Colonic mucosa (tissue), 4 donors: ENCODE data around the gene MPV17. TPM values are rescaled to one million over a fixed set of nuclear protein-coding genes. Genes with fewer than 3 reads are reported as not detected.

Experiments used
- DNase-seq: peaks from one replicate; pipeline ENCODE4 v3.0.0-alpha.2; 2020
- H3K27ac ChIP-seq: fragments of 200-600 bp; one replicate; pipeline ENCODE4 v1.8.0; 2021
- H3K27me3 ChIP-seq: fragments of 200-600 bp; one replicate; pipeline ENCODE4 v1.8.0; 2021
- H3K36me3 ChIP-seq: fragments of 200-600 bp; one replicate; pipeline ENCODE4 v1.8.0; 2021
- H3K4me1 ChIP-seq: fragments of 200-600 bp; one replicate; pipeline ENCODE4 v1.8.0; 2021; ENCODE audit warnings: mild to moderate bottlenecking
- H3K4me3 ChIP-seq: fragments of 200-600 bp; one replicate; pipeline ENCODE4 v1.8.0; 2021
- H3K9ac ChIP-seq, 2 donors: one replicate each; pipeline ENCODE4 v1.7.0; 2013; ENCODE audit warnings: control low read depth in 2 of 2, low read depth in 2 of 2, low read length in 2 of 2
- H3K9me3 ChIP-seq: fragments of 200-600 bp; one replicate; pipeline ENCODE4 v1.8.0; 2021
- intact Hi-C: fragments of 100-400 bp; cut with DNase I; formaldehyde crosslinking; loops from one replicate; pipeline ENCODE4 v1.14.1; 2022
- total RNA-seq, 2 donors: library from RNA; stranded (reverse); fragmentation: NEBNext Ultra II Directional in 1 of 2; extraction: Animal tissue kit (Norgen Biotek cat#: 25700) in 1 of 2; gene quantifications; one replicate each; pipeline ENCODE4 v1.2.1, GENCODE V29; 2021
- TF ChIP-seq, protein P1 (sequence below): fragments of 200-600 bp; IDR thresholded peaks from one replicate; pipeline ENCODE4 v1.8.0; 2022; ENCODE audit warnings: antibody characterized with exemption, mild to moderate bottlenecking
- donor health status: healthy.
- donor health status: DM: no; HTN: no; CAD: no.
- donor health status: DM: no; HTN: no; CAD: no.

The MPV17 gene
- total RNA-seq, 2 donors from 2014 or later: 35.0 to 58.3 TPM

DNA sequence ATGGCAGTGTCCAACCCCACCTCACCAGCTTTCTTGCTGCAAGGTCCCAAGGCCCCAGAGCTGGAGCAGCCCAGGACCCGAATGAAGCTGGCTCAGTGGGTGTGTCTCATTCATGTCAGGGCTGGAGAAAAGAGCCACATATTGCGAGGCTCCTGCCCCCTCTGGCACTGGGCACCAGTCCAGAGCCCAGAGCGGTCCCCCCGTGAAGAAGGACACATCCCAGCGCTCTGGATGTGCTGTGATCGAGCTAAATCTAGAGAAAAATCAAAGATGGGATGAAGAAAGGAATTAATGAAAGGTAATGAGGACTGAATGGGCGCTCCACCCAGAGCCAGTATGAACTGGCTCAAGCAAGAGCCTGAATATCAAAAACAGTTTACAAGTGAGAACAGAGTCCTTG lies 13.3 kb upstream of the MPV17 start:
- intact Hi-C loops: no loop called here
- TF ChIP-seq, protein P1, sequence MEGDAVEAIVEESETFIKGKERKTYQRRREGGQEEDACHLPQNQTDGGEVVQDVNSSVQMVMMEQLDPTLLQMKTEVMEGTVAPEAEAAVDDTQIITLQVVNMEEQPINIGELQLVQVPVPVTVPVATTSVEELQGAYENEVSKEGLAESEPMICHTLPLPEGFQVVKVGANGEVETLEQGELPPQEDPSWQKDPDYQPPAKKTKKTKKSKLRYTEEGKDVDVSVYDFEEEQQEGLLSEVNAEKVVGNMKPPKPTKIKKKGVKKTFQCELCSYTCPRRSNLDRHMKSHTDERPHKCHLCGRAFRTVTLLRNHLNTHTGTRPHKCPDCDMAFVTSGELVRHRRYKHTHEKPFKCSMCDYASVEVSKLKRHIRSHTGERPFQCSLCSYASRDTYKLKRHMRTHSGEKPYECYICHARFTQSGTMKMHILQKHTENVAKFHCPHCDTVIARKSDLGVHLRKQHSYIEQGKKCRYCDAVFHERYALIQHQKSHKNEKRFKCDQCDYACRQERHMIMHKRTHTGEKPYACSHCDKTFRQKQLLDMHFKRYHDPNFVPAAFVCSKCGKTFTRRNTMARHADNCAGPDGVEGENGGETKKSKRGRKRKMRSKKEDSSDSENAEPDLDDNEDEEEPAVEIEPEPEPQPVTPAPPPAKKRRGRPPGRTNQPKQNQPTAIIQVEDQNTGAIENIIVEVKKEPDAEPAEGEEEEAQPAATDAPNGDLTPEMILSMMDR: no peak
- no peaks in the 10 kb centered on the region for H3K4me1 ChIP-seq
- H3K9ac ChIP-seq: no peak overlapping the region
- peaks cover 10% of the 10 kb centered on the region for H3K36me3 ChIP-seq
- no peak overlapping the region for H3K4me3 ChIP-seq
- H3K27ac ChIP-seq: no peak overlapping the region
- no peaks in the 10 kb centered on the region for H3K9me3 ChIP-seq
- DNase-seq: no peak
- no peaks in the 10 kb centered on the region for H3K27me3 ChIP-seq

DNA sequence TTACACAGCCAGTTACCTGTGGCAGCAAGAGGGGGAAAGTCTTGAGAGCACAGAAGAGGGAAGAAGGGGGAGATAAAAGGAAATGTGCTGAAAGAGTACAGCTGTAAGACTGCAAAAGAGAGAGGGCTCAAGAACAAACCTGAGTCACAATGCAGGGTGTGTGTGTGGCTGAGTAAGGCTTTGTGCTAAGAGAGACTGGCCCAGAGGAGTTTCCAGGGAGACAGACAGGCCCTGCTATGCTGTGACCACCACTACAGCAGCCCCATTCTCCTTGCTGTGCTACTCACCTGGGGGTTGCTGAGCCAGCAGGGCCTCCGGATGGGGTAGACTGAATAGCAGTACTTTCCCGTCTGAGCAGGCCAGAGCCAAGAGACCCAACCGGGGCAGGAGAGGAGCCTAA lies 12.4 kb upstream of the MPV17 start:
- TF ChIP-seq, protein P1: no peak
- H3K9me3 ChIP-seq: no peaks in the 10 kb centered on the region
- no peaks in the 10 kb centered on the region for H3K4me1 ChIP-seq
- H3K27ac ChIP-seq: no peak overlapping the region
- H3K27me3 ChIP-seq: no peaks in the 10 kb centered on the region
- intact Hi-C loops: no loop called here
- H3K4me3 ChIP-seq: no peak overlapping the region
- no peak for DNase-seq
- H3K36me3 ChIP-seq: peaks cover 10% of the 10 kb centered on the region
- no peak overlapping the region for H3K9ac ChIP-seq

DNA sequence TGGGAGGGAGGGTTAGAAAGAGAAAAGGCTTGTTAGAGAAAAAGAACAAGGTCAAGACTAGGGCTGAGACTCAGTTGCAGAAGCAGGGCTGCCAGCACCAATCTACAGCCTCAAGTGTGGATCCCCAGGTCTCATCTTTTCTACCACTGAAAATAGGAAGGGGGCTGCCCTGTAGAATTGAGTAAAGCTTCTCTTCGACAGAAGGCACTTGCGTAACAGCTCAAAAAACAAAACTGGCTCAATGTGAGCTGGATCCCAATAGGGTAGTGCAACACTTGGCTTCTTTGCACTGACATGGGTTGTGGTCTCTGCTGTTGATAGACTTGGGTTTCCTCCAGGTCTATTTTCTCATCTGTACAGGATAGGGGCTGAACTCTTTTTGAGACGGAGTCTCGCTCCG lies 1.8 kb upstream of the MPV17 start:
- Histone ChIP-seq H3K9ac (no peak overlapping the region), H3K36me3 (peaks cover 9% of the 10 kb centered on the region), H3K27me3 (no peaks in the 10 kb centered on the region), H3K9me3 (no peaks in the 10 kb centered on the region), H3K4me1 (peaks cover 14% of the 10 kb centered on the region), H3K27ac (no peak overlapping the region), H3K4me3 (no peak overlapping the region)
- TF ChIP-seq, protein P1: no peak
- DNase-seq: no peak
- intact Hi-C loops: no loop called here

DNA sequence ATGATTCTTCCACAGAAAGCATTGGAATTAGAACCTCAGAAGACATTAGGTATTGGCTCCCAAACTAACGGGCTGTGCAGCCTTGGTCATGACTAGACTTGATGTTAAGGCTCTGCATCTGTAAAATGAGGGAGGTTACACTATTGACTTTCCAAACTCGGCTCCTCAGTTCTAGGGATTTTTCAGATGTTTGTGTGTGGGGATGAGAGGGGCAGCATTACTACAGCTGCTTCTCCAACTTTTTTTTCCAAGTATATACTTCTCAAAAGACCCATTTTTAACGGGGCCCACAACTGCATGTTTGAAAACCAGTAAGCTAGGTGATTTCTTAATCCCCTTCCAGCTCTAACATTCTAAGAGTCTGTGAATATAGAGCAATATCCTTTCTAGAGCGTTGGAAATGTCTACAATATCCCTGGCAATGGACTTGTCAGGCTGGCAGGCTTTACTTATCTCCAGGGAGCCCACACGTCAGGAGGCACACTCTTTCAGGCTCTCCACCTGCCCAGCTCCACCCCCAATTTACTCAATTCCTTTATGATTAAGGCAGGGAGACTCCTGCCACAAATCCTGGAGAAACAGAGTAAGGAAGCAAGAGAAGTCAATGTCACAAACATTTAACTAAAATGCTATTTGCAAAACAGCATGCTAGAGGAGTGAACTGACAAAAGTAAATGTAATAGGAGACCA lies 844 bp upstream of the MPV17 start:
- Histone ChIP-seq H3K4me3 (peak overlapping the region; percentile 78), H3K27ac (peak overlapping the region; percentile 86), H3K36me3 (peaks cover 9% of the 10 kb centered on the region), H3K27me3 (no peaks in the 10 kb centered on the region), H3K9ac (peak overlapping the region; percentile 83 to 93), H3K9me3 (no peaks in the 10 kb centered on the region), H3K4me1 (peaks cover 14% of the 10 kb centered on the region)
- intact Hi-C loops: no loop called here
- TF ChIP-seq, protein P1: no peak
- no peak for DNase-seq

DNA sequence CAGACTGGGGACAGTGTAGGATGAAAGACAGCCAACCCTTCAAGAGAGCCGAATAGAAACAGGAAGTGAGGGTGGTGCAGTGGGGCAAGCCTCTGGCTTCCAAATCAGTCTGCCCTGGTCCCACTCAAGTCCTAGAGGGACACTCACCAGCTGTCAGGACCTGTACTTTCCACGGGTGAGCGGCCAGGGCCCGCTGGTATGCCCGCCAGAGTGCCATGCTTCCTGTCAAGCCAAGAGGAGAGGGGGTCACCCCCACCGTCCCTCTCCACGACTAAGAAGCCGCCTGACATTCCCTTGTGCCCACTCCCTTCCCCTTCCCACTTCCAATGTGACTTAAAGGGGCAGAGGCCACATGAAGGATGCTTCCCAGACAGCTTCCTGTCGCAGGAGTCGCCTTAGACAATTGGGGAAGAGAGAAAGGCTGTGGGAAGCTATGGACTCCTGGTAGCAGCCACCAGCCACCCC lies 564 bp downstream of the MPV17 start:
- TF ChIP-seq, protein P1: no peak
- H3K27ac ChIP-seq: peak overlapping the region; percentile 86
- H3K4me3 ChIP-seq: peak overlapping the region; percentile 78
- peak overlapping the region; percentile 67 to 93 for H3K9ac ChIP-seq
- intact Hi-C loops: no loop called here
- no peaks in the 10 kb centered on the region for H3K27me3 ChIP-seq
- no peaks in the 10 kb centered on the region for H3K9me3 ChIP-seq
- DNase-seq: peak; percentile 21
- H3K4me1 ChIP-seq: peaks cover 14% of the 10 kb centered on the region
- peaks cover 9% of the 10 kb centered on the region for H3K36me3 ChIP-seq
